Ovary (tissue), 9 donors: ENCODE measurements around the gene TMEM41B. TPM values are rescaled to one million over a fixed set of nuclear protein-coding genes. Genes with fewer than 3 reads are reported as not detected.
"Not testable (repeated sequence)": the region's sequence is repeated elsewhere in the genome, so short reads cannot be mapped to it uniquely, and the experiment has no call there.

Source experiments
- DNase-seq, 5 donors: peaks; one replicate each; pipeline ENCODE4 v3.0.0-alpha.2; 2019 to 2020
- H3K27ac ChIP-seq, 2 donors: fragments of 200-600 bp; one replicate each; pipeline versions ENCODE4 v1.5.1 to v1.8.0; 2019 to 2022
- H3K27me3 ChIP-seq: fragments of 200-600 bp; one replicate; pipeline ENCODE4 v1.8.0; 2022
- H3K36me3 ChIP-seq: fragments of 200-600 bp; sonication (generic); one replicate; pipeline ENCODE4 v1.5.1; 2019
- H3K4me1 ChIP-seq: one replicate; pipeline ENCODE4 v1.8.1; 2013; ENCODE audit warnings: mild to moderate bottlenecking, moderate library complexity; ENCODE audit not compliant: insufficient read depth
- H3K4me3 ChIP-seq: fragments of 200-600 bp; sonication (generic); one replicate; pipeline ENCODE4 v1.5.1; 2017
- H3K9me3 ChIP-seq, 2 donors: fragments of 200-600 bp in 1 of 2; sonication (generic) in 1 of 2; one replicate each; pipeline versions ENCODE4 v1.5.1 to v1.8.1; 2013 to 2019; ENCODE audit warnings: mild to moderate bottlenecking in 1 of 2, moderate library complexity in 1 of 2
- CTCF ChIP-seq, 3 donors: fragments of 450-650 bp in 2 of 3; fragments of 200-600 bp in 1 of 3; IDR thresholded peaks; one replicate each; pipeline versions ENCODE4 v1.5.1 to v1.8.0; 2016 to 2022; ENCODE audit warnings: antibody characterized with exemption in 3 of 3, mild to moderate bottlenecking in 1 of 3
- EP300 ChIP-seq: sonication (generic); formaldehyde crosslinking; IDR thresholded peaks from one replicate; pipeline ENCODE4 v1.6.1; 2017; ENCODE audit warnings: antibody characterized with exemption
- POLR2A ChIP-seq: fragments of 450-650 bp; IDR thresholded peaks from one replicate; pipeline ENCODE4 v1.6.1; 2017; ENCODE audit warnings: antibody characterized with exemption, mild to moderate bottlenecking, moderate library complexity
- WGBS, 3 donors: extraction: QIAGEN DNeasy Blood & Tissue Kit in 1 of 3; methylation state at CpG; one replicate each; pipeline versions ENCODE4 v1.1.5 to v1.1.7; 2013 to 2017; 5-methylcytosine and 5-hydroxymethylcytosine counted together
- intact Hi-C, 4 donors: fragments of 100-400 bp; cut with DNase I; formaldehyde crosslinking; loops; one replicate each; pipeline versions ENCODE4 v1.11.0 to v1.15.1; 2022 to 2023
- polyA plus RNA-seq, 2 donors: library from polyadenylated mRNA; stranded (reverse); fragments of 200-250 nt in 1 of 2; fragments of 350-450 nt in 1 of 2; fragmentation: Illumina TruSeq in 1 of 2; extraction: RNeasy Lipid Tissue Mini Kit (QIAGEN cat#74804) in 1 of 2; gene quantifications; one replicate each; pipeline ENCODE4 v1.2.3, GENCODE V29; 2013 to 2014
- total RNA-seq, 7 donors: library from RNA; depleted of rRNA in 2 of 7; stranded (reverse); fragments of >200 nt in 2 of 7; fragmentation: NEBNext Ultra II Directional in 3 of 7; extraction: Animal tissue kit (Norgen Biotek cat#: 25700) in 3 of 7; gene quantifications; one replicate each; pipeline versions ENCODE4 v1.1.0 to v1.2.4, GENCODE V29; 2016 to 2023
- donor health status: DM: no; HTN: no; CAD: no; lungs with moderate emphysema.
- donor health status: DM: no; HTN: no; CAD: no.
- donor health status: Bipolar disorder and iron deficiency.
- donor health status: DM: yes; HTN: yes; CAD: no.
- donor health status: DM: no; HTN: no; CAD: no.
- donor health status: DM: yes; HTN: yes; CAD: no.

TMEM41B gene
- total and polyA plus RNA-seq, 9 donors: 10.0 to 29.4 (median 19.8) TPM

GRCh38 chr11:9253086-9253485 is 61.3 kb downstream of the TMEM41B start:
- no peak overlapping the region for H3K4me3 ChIP-seq
- H3K27ac ChIP-seq: no peak overlapping the region
- DNase-seq: no peak
- WGBS, 3 donors: 71 to 79% (median 76%) methylated on average over 3 of the region's 3 CpGs
- TF ChIP-seq EP300 (no peak), CTCF (IDR thresholded peaks at IDR 0.05) (no peak), POLR2A (no peak)
- intact Hi-C loops: no loop called here
- no peaks in the 10 kb centered on the region for H3K4me1 ChIP-seq
- no peaks in the 10 kb centered on the region for H3K36me3 ChIP-seq
- no peaks in the 10 kb centered on the region for H3K27me3 ChIP-seq
- H3K9me3 ChIP-seq: no peaks in the 10 kb centered on the region

GRCh38 chr11:9251311-9251710 is 63.1 kb downstream of the TMEM41B start:
- H3K9me3 ChIP-seq: no peaks in the 10 kb centered on the region
- no peak overlapping the region for H3K27ac ChIP-seq
- TF ChIP-seq CTCF (IDR thresholded peaks at IDR 0.05) (no peak), POLR2A (no peak), EP300 (no peak)
- no peak overlapping the region for H3K4me3 ChIP-seq
- H3K36me3 ChIP-seq: no peaks in the 10 kb centered on the region
- WGBS, 3 donors: 88 to 92% (median 90%) methylated on average over 3 of the region's 3 CpGs
- no peaks in the 10 kb centered on the region for H3K4me1 ChIP-seq
- no peak for DNase-seq
- intact Hi-C loops: no loop called here
- no peaks in the 10 kb centered on the region for H3K27me3 ChIP-seq

DNA sequence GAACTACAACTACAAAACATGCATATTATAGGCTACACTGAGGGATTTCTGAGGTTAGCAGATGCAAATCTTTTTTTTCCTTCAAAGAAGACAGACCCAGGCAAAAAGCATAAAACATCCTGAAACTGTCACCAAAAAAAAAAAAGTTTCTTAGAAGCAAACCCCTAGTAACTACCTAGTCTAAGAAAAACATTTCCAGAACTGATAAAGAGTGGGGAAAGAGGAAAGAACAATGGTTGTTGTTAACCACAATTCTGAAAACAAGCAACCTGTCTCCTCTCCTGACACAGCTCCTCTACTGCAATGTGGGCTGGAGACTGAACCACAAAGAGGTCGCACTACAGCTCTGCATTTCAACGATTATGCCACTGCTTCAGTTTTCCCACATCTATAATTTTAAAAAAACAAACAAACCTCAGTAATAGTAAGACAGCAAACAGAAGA is 64.2 kb downstream of the TMEM41B start:
- no peak for DNase-seq
- Histone ChIP-seq H3K27ac (no peak overlapping the region), H3K27me3 (no peaks in the 10 kb centered on the region), H3K36me3 (no peaks in the 10 kb centered on the region), H3K4me1 (no peaks in the 10 kb centered on the region), H3K9me3 (no peaks in the 10 kb centered on the region), H3K4me3 (no peak overlapping the region)
- intact Hi-C loops: no loop called here
- WGBS, 3 donors: 33 to 37% (median 34%) methylated on average over 2 of the region's 2 CpGs
- no peak for TF ChIP-seq POLR2A
- no peak for TF ChIP-seq EP300
- TF ChIP-seq CTCF (IDR thresholded peaks at IDR 0.05): no peak

GRCh38 chr11:9249252-9249651 is 65.1 kb downstream of the TMEM41B start:
- TF ChIP-seq POLR2A (no peak), EP300 (no peak), CTCF (IDR thresholded peaks at IDR 0.05) (no peak)
- 89 to 96% (median 96%) methylated on average over 7 of the region's 7 CpGs for WGBS, 3 donors
- intact Hi-C loops: no loop called here

GRCh38 chr11:9247863-9248262 is 66.5 kb downstream of the TMEM41B start:
- Histone ChIP-seq H3K36me3 (no peaks in the 10 kb centered on the region), H3K27ac (no peak overlapping the region), H3K9me3 (no peaks in the 10 kb centered on the region), H3K27me3 (no peaks in the 10 kb centered on the region), H3K4me3 (no peak overlapping the region), H3K4me1 (no peaks in the 10 kb centered on the region)
- DNase-seq: no peak
- 91 to 97% (median 97%) methylated on average over 3 of the region's 3 CpGs for WGBS, 3 donors
- TF ChIP-seq POLR2A (no peak), CTCF (IDR thresholded peaks at IDR 0.05) (no peak), EP300 (no peak)
- intact Hi-C loops: no loop called here

More at GRCh38 chr11:9249252-9249651, 65.1 kb downstream of the TMEM41B start:
- H3K27me3 ChIP-seq: no peaks in the 10 kb centered on the region
- no peak overlapping the region for H3K4me3 ChIP-seq
- no peaks in the 10 kb centered on the region for H3K4me1 ChIP-seq
- H3K9me3 ChIP-seq: no peaks in the 10 kb centered on the region
- no peak for DNase-seq
- no peaks in the 10 kb centered on the region for H3K36me3 ChIP-seq
- no peak overlapping the region for H3K27ac ChIP-seq

- H3K27ac ChIP-seq, H3K9me3 ChIP-seq, intact Hi-C loops, H3K36me3 ChIP-seq, H3K27me3 ChIP-seq, H3K4me3 ChIP-seq, H3K4me1 ChIP-seq, DNase-seq: not testable (repeated sequence)
- WGBS, 3 donors: 95 to 96% (median 95%) methylated on average over 10 of the region's 10 CpGs
Observed at GRCh38 chr11:9236242-9236641, 78.2 kb downstream of the TMEM41B start.
